Measurements from ENCODE around the gene ACOT12. TPM values are rescaled to one million over a fixed set of nuclear protein-coding genes. Genes with fewer than 3 reads are reported as not detected.

ACOT12 gene
- total RNA-seq, 1 experiment from 2014 or later, result not detected

DNA sequence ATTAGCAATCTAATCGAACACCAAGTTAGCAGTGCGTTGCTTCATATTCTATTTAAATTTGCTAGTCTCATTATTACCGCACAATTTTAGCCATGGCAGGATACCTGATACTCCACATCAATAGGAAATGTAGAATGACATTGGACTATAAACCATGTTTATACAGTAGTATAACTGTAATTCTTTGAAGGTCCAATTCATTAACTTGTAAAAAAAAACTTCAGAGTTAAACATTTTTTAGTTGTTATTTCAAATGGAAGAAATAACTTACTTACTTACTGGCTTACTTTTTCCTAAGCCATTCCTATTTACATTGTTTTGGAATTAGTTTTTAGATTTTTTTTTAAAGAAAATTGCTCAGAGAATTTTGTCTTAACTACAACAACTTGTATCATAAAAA is 35.4 kb upstream of the ACOT12 start (continued):
- TF ChIP-seq, protein P1, sequence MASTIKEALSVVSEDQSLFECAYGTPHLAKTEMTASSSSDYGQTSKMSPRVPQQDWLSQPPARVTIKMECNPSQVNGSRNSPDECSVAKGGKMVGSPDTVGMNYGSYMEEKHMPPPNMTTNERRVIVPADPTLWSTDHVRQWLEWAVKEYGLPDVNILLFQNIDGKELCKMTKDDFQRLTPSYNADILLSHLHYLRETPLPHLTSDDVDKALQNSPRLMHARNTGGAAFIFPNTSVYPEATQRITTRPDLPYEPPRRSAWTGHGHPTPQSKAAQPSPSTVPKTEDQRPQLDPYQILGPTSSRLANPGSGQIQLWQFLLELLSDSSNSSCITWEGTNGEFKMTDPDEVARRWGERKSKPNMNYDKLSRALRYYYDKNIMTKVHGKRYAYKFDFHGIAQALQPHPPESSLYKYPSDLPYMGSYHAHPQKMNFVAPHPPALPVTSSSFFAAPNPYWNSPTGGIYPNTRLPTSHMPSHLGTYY (CRISPR knock-in tag; IDR thresholded peaks at IDR 0.05), result no peak
- TF ChIP-seq FOXP1 (CRISPR knock-in tag; IDR thresholded peaks at IDR 0.05; ENCODE audit: borderline replicate concordance), result no peak

DNA sequence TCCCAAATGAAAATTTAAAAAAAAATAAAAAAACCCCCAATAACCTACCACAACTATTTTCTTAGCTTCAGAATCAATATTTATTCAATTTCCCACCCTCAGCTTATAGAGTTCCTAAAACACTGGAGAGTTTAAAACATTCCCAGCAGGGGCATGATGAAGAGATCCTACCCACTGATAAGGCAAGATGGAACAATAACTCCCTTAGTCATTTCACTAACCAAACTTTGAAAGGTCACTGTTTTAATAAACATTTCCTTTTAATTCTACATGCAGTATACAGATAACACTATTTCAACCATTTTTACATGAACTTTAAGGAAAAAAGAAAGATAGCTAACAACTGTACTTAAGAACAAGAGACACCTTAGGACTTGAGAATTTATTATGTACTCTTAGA is 34.9 kb upstream of the ACOT12 start:
- DNase-seq (ENCODE audit: low spot score) (no peak), ATAC-seq (no peak)
- TF ChIP-seq FOXJ3 (CRISPR knock-in tag; IDR thresholded peaks at IDR 0.05; ENCODE audit: borderline replicate concordance) (no peak), IRF2 (CRISPR knock-in tag; IDR thresholded peaks at IDR 0.05; ENCODE audit: borderline replicate concordance, low read depth) (no peak), HMGA2 (CRISPR knock-in tag; IDR thresholded peaks at IDR 0.05) (no peak), OVOL2 (CRISPR knock-in tag; IDR thresholded peaks at IDR 0.05; ENCODE audit: borderline replicate concordance) (no peak)
- TF ChIP-seq, protein P2, sequence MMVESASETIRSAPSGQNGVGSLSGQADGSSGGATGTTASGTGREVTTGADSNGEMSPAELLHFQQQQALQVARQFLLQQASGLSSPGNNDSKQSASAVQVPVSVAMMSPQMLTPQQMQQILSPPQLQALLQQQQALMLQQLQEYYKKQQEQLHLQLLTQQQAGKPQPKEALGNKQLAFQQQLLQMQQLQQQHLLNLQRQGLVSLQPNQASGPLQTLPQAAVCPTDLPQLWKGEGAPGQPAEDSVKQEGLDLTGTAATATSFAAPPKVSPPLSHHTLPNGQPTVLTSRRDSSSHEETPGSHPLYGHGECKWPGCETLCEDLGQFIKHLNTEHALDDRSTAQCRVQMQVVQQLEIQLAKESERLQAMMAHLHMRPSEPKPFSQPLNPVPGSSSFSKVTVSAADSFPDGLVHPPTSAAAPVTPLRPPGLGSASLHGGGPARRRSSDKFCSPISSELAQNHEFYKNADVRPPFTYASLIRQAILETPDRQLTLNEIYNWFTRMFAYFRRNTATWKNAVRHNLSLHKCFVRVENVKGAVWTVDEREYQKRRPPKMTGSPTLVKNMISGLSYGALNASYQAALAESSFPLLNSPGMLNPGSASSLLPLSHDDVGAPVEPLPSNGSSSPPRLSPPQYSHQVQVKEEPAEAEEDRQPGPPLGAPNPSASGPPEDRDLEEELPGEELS (CRISPR knock-in tag; IDR thresholded peaks at IDR 0.05), result no peak
- TF ChIP-seq, protein P3, sequence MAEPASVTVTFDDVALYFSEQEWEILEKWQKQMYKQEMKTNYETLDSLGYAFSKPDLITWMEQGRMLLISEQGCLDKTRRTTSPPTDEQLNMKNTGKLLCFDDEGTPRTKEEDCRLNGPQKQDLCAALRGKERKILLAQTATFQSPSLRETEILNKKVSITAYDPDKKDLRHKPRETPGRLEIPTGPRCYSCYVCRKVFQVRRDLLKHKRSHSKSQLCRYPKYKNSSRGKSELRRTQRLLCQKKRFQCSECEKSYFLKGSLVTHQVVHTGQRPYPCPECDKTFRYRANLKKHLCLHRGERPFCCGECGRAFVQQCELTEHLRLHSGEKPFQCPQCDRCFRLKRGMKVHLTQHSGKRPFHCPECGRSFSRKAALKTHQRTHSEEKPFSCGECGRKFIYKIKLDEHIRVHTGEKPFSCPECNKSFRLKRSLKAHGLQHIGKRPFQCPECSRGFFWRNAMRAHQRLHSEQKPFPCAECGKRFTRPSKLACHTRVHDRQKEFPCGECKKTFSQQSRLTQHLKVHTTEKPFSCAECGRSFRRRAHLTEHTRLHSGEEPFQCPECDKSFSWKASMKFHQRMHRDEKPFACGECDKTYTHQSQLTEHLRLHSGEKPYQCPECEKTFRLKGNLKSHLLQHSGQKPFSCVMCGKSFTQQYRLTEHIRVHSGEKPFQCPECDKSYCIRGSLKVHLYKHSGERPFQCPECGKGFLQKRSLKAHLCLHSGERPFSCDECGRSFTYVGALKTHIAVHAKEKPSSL (CRISPR knock-in tag; conservative IDR thresholded peaks at IDR 0.05), result no peak
- TF ChIP-seq, protein P4, sequence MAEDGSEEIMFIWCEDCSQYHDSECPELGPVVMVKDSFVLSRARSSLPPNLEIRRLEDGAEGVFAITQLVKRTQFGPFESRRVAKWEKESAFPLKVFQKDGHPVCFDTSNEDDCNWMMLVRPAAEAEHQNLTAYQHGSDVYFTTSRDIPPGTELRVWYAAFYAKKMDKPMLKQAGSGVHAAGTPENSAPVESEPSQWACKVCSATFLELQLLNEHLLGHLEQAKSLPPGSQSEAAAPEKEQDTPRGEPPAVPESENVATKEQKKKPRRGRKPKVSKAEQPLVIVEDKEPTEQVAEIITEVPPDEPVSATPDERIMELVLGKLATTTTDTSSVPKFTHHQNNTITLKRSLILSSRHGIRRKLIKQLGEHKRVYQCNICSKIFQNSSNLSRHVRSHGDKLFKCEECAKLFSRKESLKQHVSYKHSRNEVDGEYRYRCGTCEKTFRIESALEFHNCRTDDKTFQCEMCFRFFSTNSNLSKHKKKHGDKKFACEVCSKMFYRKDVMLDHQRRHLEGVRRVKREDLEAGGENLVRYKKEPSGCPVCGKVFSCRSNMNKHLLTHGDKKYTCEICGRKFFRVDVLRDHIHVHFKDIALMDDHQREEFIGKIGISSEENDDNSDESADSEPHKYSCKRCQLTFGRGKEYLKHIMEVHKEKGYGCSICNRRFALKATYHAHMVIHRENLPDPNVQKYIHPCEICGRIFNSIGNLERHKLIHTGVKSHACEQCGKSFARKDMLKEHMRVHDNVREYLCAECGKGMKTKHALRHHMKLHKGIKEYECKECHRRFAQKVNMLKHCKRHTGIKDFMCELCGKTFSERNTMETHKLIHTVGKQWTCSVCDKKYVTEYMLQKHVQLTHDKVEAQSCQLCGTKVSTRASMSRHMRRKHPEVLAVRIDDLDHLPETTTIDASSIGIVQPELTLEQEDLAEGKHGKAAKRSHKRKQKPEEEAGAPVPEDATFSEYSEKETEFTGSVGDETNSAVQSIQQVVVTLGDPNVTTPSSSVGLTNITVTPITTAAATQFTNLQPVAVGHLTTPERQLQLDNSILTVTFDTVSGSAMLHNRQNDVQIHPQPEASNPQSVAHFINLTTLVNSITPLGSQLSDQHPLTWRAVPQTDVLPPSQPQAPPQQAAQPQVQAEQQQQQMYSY (CRISPR knock-in tag; IDR thresholded peaks at IDR 0.05), result no peak
- Mint-ChIP-seq H3K27me3 (ENCODE audit: low read depth) (no peaks in the 10 kb centered on the region), H3K36me3 (no peaks in the 10 kb centered on the region), H3K27ac (no peak overlapping the region), H3K9me3 (peaks cover 4% of the 10 kb centered on the region), H3K4me1 (peaks cover 11% of the 10 kb centered on the region), H3K4me3 (no peak overlapping the region)
- POLR2A ChIA-PET, result no interaction called here
- CTCF ChIA-PET, result no interaction called here

DNA sequence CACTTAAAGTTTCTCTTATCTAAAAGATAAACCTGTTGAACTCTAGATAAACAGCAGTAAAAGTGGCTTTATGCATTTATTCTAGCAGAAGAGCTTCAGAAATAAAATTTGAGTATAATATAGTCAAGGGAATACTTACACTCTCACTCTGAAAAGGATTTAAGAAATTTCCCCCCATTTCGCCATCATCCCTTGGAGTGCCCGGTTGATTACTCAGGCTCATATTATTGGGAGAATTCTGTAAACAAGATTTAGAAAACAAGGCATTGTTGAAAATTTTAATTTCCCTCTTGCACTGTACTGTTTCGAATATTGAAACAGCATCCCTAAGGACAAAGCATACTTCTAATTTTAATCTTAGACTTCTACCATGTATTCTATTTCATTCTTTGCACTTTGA is 34.5 kb upstream of the ACOT12 start:
- H3K36me3 Mint-ChIP-seq, result no peaks in the 10 kb centered on the region
- H3K4me1 Mint-ChIP-seq, result peaks cover 11% of the 10 kb centered on the region
- no peak overlapping the region for H3K4me3 Mint-ChIP-seq
- TF ChIP-seq ZNF416 (CRISPR knock-in tag; IDR thresholded peaks at IDR 0.05), result no peak
- no peak for DNase-seq (ENCODE audit: low spot score)
- peaks cover 4% of the 10 kb centered on the region for H3K9me3 Mint-ChIP-seq
- ChIA-PET POLR2A (no interaction called here), CTCF (no interaction called here)
- no peak overlapping the region for H3K27ac Mint-ChIP-seq
- no peak for ATAC-seq
- H3K27me3 Mint-ChIP-seq (ENCODE audit: low read depth), result no peaks in the 10 kb centered on the region

DNA sequence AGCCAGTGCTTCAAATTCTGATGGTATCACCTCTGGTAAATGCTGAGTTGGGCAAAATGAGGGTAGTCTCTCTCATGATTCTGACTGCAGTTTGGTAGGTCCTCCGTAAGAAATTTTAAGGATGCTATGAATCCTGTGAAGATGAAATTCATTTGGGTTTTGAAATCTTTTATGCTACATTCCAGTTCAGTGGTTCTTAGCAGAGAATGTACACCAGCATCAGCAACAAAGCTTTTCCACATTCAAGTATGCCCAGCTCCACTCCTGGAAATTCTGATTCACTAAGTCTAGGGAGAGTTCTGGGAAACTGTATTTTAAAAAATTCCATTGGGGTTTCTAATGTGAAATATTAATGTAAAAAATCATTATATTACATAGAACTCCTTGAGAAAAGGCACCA is 33.6 kb upstream of the ACOT12 start:
- ATAC-seq (no peak), DNase-seq (ENCODE audit: low spot score) (no peak)
- Mint-ChIP-seq H3K36me3 (no peaks in the 10 kb centered on the region), H3K4me3 (no peak overlapping the region), H3K27ac (no peak overlapping the region), H3K9me3 (peaks cover 4% of the 10 kb centered on the region), H3K27me3 (ENCODE audit: low read depth) (no peaks in the 10 kb centered on the region), H3K4me1 (peaks cover 11% of the 10 kb centered on the region)
- POLR2A ChIA-PET, result no interaction called here
- TF ChIP-seq ATF2 (CRISPR knock-in tag; IDR thresholded peaks at IDR 0.05; ENCODE audit: borderline replicate concordance, low read depth) (no peak), ZNF138 (CRISPR knock-in tag; conservative IDR thresholded peaks at IDR 0.05) (no peak), ZNF671 (CRISPR knock-in tag; IDR thresholded peaks at IDR 0.05) (no peak), NFE2L1 (CRISPR knock-in tag; IDR thresholded peaks at IDR 0.05) (no peak)
- CTCF ChIA-PET, result interaction anchor here (3.2 kb wide), 1 partner anchor 738 kb away, joined by 15 read pairs; no protein-coding TSS in a partner anchor
